ENCODE results near the gene ZNF423. TPM values are rescaled to one million over a fixed set of nuclear protein-coding genes. Genes with fewer than 3 reads are reported as not detected.
A peak's percentile ranks its signal among the peaks of the same experiment; 100 is the strongest.

ZNF423 gene
- total and polyA plus RNA-seq, 7 donors = 0.69 to 19.7 (median 3.6) TPM

DNA sequence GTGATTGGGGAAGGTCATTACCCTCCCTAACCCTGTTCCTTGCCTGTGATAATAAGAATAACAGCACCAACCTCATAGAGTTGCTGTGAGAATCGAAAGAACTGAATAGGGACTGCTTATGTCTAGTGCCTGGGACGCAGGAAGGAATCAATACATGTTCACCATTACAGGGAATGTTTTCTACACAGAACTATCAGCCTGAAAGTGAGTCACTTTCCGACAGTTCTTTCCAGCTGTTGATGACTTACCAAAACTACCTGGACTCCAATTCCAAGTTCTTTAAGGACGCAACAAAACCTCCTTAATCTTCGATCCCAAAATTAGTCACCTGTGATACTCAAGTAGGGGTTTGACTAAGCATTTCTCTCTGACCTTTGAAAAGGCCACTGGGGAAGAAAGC, 29.4 kb downstream of the ZNF423 start:
- H3K27ac ChIP-seq = peak overlapping the region in 2 of 4 donors; percentile 49 to 76
- no peak for TF ChIP-seq EP300 (IDR thresholded peaks at IDR 0.05)
- TF ChIP-seq, protein P1, sequence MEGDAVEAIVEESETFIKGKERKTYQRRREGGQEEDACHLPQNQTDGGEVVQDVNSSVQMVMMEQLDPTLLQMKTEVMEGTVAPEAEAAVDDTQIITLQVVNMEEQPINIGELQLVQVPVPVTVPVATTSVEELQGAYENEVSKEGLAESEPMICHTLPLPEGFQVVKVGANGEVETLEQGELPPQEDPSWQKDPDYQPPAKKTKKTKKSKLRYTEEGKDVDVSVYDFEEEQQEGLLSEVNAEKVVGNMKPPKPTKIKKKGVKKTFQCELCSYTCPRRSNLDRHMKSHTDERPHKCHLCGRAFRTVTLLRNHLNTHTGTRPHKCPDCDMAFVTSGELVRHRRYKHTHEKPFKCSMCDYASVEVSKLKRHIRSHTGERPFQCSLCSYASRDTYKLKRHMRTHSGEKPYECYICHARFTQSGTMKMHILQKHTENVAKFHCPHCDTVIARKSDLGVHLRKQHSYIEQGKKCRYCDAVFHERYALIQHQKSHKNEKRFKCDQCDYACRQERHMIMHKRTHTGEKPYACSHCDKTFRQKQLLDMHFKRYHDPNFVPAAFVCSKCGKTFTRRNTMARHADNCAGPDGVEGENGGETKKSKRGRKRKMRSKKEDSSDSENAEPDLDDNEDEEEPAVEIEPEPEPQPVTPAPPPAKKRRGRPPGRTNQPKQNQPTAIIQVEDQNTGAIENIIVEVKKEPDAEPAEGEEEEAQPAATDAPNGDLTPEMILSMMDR (IDR thresholded peaks at IDR 0.05) = no peak
- TF ChIP-seq POLR2A (IDR thresholded peaks at IDR 0.05) = no peak
- TF ChIP-seq POLR2AphosphoS5 (IDR thresholded peaks at IDR 0.05) = no peak
- peaks cover 0 to 13% (median 0%) of the 10 kb centered on the region in 4 donors for H3K4me1 ChIP-seq
- no peaks in the 10 kb centered on the region for H3K9me3 ChIP-seq
- intact Hi-C loops (cut with DNase I) = no loop called here
- H3K27me3 ChIP-seq = no peaks in the 10 kb centered on the region
- DNase-seq = no peak
- no peak overlapping the region for H3K4me3 ChIP-seq
- H3K36me3 ChIP-seq = no peaks in the 10 kb centered on the region
- 85 to 88% methylated on average over 5 of the region's 5 CpGs for WGBS, 2 donors

DNA sequence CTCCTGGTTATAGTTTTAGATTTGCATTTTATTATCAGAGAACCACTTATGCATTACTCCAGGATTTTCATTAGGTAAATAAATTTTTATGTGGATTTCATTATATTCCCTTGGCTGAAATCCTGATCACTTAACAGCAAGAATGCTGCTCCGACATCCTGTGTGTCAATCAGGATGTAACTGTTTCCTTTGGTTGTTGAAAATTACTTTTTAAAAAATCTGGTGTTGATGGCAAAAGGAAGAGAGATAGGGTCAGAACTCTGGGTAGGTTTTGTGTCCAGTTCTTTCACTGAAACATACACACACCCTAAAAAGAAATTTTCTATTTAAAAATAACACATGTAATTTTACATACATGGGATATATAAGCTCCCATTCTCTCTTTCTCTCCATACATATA, 30.9 kb downstream of the ZNF423 start:
- no peak for DNase-seq
- Histone ChIP-seq H3K4me1 (peaks cover 0 to 13% (median 0%) of the 10 kb centered on the region in 4 donors), H3K36me3 (no peaks in the 10 kb centered on the region), H3K27ac (peak overlapping the region in 1 of 4 donors; percentile 39), H3K27me3 (no peaks in the 10 kb centered on the region), H3K9me3 (no peaks in the 10 kb centered on the region), H3K4me3 (no peak overlapping the region)
- TF ChIP-seq, protein P1 (IDR thresholded peaks at IDR 0.05) = no peak
- TF ChIP-seq POLR2AphosphoS5 (IDR thresholded peaks at IDR 0.05) (no peak), EP300 (IDR thresholded peaks at IDR 0.05) (no peak), POLR2A (IDR thresholded peaks at IDR 0.05) (no peak)
- intact Hi-C loops (cut with DNase I) = no loop called here
- 49 to 74% methylated on average over 1 of the region's 1 CpG for WGBS, 2 donors

DNA sequence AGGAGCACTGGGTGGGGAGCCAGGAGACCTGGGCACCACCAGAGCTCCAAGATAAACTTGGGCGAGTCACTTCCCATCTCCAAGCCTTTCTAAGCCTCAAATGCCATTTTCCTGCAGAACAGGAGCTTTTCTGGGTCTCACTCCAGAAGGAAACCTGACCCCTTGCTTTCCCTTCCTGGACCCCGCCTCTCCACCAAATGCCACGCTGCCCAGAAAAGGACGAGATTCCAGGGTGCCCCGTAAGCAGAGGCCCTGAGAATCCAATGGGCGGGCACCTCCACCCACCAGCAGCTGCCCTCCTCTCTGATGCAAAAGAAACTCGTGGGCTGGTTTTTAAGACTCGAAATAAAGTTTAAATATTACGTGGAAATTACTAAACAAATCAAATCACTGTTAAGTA, 31.3 kb downstream of the ZNF423 start:
- Histone ChIP-seq H3K4me3 (no peak overlapping the region), H3K4me1 (peaks cover 0 to 13% (median 0%) of the 10 kb centered on the region in 4 donors), H3K9me3 (no peaks in the 10 kb centered on the region), H3K36me3 (no peaks in the 10 kb centered on the region), H3K27ac (peak overlapping the region in 2 of 4 donors; percentile 9 to 39), H3K27me3 (no peaks in the 10 kb centered on the region)
- intact Hi-C loops (cut with DNase I) = no loop called here
- TF ChIP-seq EP300 (IDR thresholded peaks at IDR 0.05) = no peak
- TF ChIP-seq, protein P1 (IDR thresholded peaks at IDR 0.05) = no peak
- TF ChIP-seq POLR2A (IDR thresholded peaks at IDR 0.05) = no peak
- no peak for TF ChIP-seq POLR2AphosphoS5 (IDR thresholded peaks at IDR 0.05)
- no peak for DNase-seq
- 73 to 75% methylated on average over 9 of the region's 9 CpGs for WGBS, 2 donors

DNA sequence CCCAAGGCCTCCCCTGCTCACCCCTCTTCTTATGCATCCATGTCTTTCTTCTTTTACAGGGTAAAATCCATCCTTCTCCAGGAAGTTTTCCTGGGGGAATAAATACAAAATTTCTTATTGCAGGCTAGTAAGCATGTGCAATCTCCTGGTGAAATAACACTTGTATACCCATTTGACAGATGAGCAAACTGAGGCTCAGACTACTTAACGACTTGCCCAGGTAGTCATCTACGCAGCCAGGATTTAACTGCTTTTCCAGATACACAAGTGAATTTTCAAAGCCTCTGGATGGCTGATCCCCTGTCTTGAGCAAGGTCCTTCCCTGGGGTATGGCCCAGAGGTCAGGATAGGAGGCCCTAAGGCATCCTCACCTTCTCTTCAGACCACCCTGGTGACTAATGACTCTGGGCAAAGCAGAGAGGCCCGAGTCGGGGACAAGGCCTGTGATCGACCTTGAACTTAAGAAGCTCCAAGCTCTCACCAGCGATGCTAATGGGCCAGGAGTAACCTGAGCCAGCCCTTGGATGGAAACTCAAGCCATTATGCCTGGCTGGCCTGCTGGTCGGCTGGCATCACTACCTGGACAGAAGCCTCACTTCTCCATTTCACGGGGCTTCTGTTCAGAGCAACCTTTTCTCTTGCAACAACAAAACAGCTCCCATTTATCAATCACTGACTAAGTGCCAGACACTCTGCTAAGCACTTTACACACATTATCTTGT, 33.1 kb downstream of the ZNF423 start:
- intact Hi-C loops (cut with DNase I) = no loop called here
- H3K4me3 ChIP-seq = no peak overlapping the region
- no peak for DNase-seq
- TF ChIP-seq POLR2A (IDR thresholded peaks at IDR 0.05) (no peak), POLR2AphosphoS5 (IDR thresholded peaks at IDR 0.05) (no peak), EP300 (IDR thresholded peaks at IDR 0.05) (no peak)
- TF ChIP-seq, protein P1 (IDR thresholded peaks at IDR 0.05) = no peak
- H3K36me3 ChIP-seq = no peaks in the 10 kb centered on the region
- H3K9me3 ChIP-seq = no peaks in the 10 kb centered on the region
- no peaks in the 10 kb centered on the region for H3K27me3 ChIP-seq
- H3K4me1 ChIP-seq = peaks cover 0 to 7% (median 0%) of the 10 kb centered on the region in 4 donors
- no peak overlapping the region for H3K27ac ChIP-seq
- WGBS, 2 donors = 82 to 85% methylated on average over 8 of the region's 8 CpGs
